ENCODE results near the gene DPY19L2. TPM values are rescaled to one million over a fixed set of nuclear protein-coding genes. Genes with fewer than 3 reads are reported as not detected.
"Not testable (repeated sequence)": the region's sequence is repeated elsewhere in the genome, so short reads cannot be mapped to it uniquely, and the experiment has no call there.

DPY19L2 gene
- total and polyA plus RNA-seq, 2 of the 4 experiments (the other 2 are of a cell fraction) = 0.90 to 1.6 TPM

- H2AFZ ChIP-seq (replicated peaks; ENCODE audit: low read length, poor library complexity); ATAC-seq (ENCODE audit: low read depth); intact Hi-C loops (cut with micrococcal nuclease); H4K20me1 ChIP-seq (ENCODE audit: insufficient read depth, low read length); H3K56ac ChIP-seq (ENCODE audit: extremely low read depth, insufficient read depth, low read length); POLR2A ChIA-PET (ENCODE audit: unreplicated experiment); H3K27ac ChIP-seq (ENCODE audit: insufficient read depth, low read length); H2BK15ac ChIP-seq (ENCODE audit: low read depth, low read length); H3K4ac ChIP-seq (ENCODE audit: low read depth, low read length); H2BK20ac ChIP-seq (ENCODE audit: low read depth, low read length); DNase-seq; H3K9ac ChIP-seq (ENCODE audit: low read depth, low read length); BruUV-seq (replicated peaks); H3K9me1 ChIP-seq (ENCODE audit: insufficient read depth, low read length); H2AK5ac ChIP-seq (ENCODE audit: low read depth, low read length); H2BK120ac ChIP-seq (ENCODE audit: low read depth, low read length); CTCF ChIA-PET; H3K23ac ChIP-seq (ENCODE audit: low read depth, low read length); H3K14ac ChIP-seq (replicated peaks; ENCODE audit: low read depth, low read length); dilution Hi-C loops (cut with HindIII; ENCODE audit: low sequenced_read_pairs, unreplicated experiment); H4K8ac ChIP-seq (ENCODE audit: low read depth in 2 of 2, low read length in 2 of 2); H3K4me2 ChIP-seq (ENCODE audit: low read depth, low read length); H3K4me1 ChIP-seq (ENCODE audit: control insufficient read depth, insufficient read depth, low read length); H2BK5ac ChIP-seq (ENCODE audit: low read depth, low read length, poor library complexity, severe bottlenecking); H3K18ac ChIP-seq (ENCODE audit: low read depth, low read length); in situ Hi-C loops (cut with MboI; ENCODE audit: low sequenced_read_pairs); H3K4me3 ChIP-seq (ENCODE audit: insufficient read depth, low read depth, low read length); H4K5ac ChIP-seq (ENCODE audit: low read depth, low read length); H4K91ac ChIP-seq (ENCODE audit: insufficient read depth, low read depth, low read length); H2AK9ac ChIP-seq (replicated peaks; ENCODE audit: low read depth, low read length, poor library complexity); H3K27me3 ChIP-seq (ENCODE audit: control insufficient read depth, insufficient read depth, low read length); H3K9me3 ChIP-seq (ENCODE audit: control insufficient read depth, insufficient read depth, low read length); H3K79me1 ChIP-seq (ENCODE audit: low read depth in 1 of 2, low read length in 2 of 2); H3K36me3 ChIP-seq (ENCODE audit: control insufficient read depth, insufficient read depth, low read length): not testable (repeated sequence)
- WGBS, 2 experiments (ENCODE audit: extremely low coverage in 2 of 2, insufficient read length in 1 of 2) = 40% methylated on average over 1 of the region's 3 CpGs; no CpG with 5 or more reads in 1 of the 2 experiments
Observed at GRCh38 chr12:63699678-63700382, 31.5 kb upstream of the DPY19L2 start.

GRCh38 chr12:63699011-63699410, 30.7 kb upstream of the DPY19L2 start:
- H3K79me1 ChIP-seq (ENCODE audit: low read depth in 1 of 2, low read length in 2 of 2); H3K9ac ChIP-seq (ENCODE audit: low read depth, low read length); H4K91ac ChIP-seq (ENCODE audit: insufficient read depth, low read depth, low read length); POLR2A ChIA-PET (ENCODE audit: unreplicated experiment); H2AFZ ChIP-seq (replicated peaks; ENCODE audit: low read length, poor library complexity); ATAC-seq (ENCODE audit: low read depth); H4K8ac ChIP-seq (ENCODE audit: low read depth in 2 of 2, low read length in 2 of 2); H3K27ac ChIP-seq (ENCODE audit: insufficient read depth, low read length); H3K23ac ChIP-seq (ENCODE audit: low read depth, low read length); DNase-seq; H3K4me2 ChIP-seq (ENCODE audit: low read depth, low read length); H3K4me1 ChIP-seq (ENCODE audit: control insufficient read depth, insufficient read depth, low read length); H3K4me3 ChIP-seq (ENCODE audit: insufficient read depth, low read depth, low read length); H4K5ac ChIP-seq (ENCODE audit: low read depth, low read length); H2AK9ac ChIP-seq (replicated peaks; ENCODE audit: low read depth, low read length, poor library complexity); H2BK15ac ChIP-seq (ENCODE audit: low read depth, low read length); CTCF ChIA-PET; H3K18ac ChIP-seq (ENCODE audit: low read depth, low read length); H3K14ac ChIP-seq (replicated peaks; ENCODE audit: low read depth, low read length); H2AK5ac ChIP-seq (ENCODE audit: low read depth, low read length); H3K4ac ChIP-seq (ENCODE audit: low read depth, low read length); H3K36me3 ChIP-seq (ENCODE audit: control insufficient read depth, insufficient read depth, low read length); H2BK120ac ChIP-seq (ENCODE audit: low read depth, low read length); H3K9me1 ChIP-seq (ENCODE audit: insufficient read depth, low read length); H4K20me1 ChIP-seq (ENCODE audit: insufficient read depth, low read length); H3K56ac ChIP-seq (ENCODE audit: extremely low read depth, insufficient read depth, low read length); intact Hi-C loops (cut with micrococcal nuclease); BruUV-seq (replicated peaks); in situ Hi-C loops (cut with MboI; ENCODE audit: low sequenced_read_pairs); H3K9me3 ChIP-seq (ENCODE audit: control insufficient read depth, insufficient read depth, low read length); H2BK20ac ChIP-seq (ENCODE audit: low read depth, low read length); dilution Hi-C loops (cut with HindIII; ENCODE audit: low sequenced_read_pairs, unreplicated experiment); H3K27me3 ChIP-seq (ENCODE audit: control insufficient read depth, insufficient read depth, low read length); H2BK5ac ChIP-seq (ENCODE audit: low read depth, low read length, poor library complexity, severe bottlenecking): not testable (repeated sequence)
- WGBS, 2 experiments (ENCODE audit: extremely low coverage in 2 of 2, insufficient read length in 1 of 2) = no CpG with 5 or more reads among the region's 2 CpGs
